ENCODE data around the gene PLPP3.

The PLPP3 gene

DNA sequence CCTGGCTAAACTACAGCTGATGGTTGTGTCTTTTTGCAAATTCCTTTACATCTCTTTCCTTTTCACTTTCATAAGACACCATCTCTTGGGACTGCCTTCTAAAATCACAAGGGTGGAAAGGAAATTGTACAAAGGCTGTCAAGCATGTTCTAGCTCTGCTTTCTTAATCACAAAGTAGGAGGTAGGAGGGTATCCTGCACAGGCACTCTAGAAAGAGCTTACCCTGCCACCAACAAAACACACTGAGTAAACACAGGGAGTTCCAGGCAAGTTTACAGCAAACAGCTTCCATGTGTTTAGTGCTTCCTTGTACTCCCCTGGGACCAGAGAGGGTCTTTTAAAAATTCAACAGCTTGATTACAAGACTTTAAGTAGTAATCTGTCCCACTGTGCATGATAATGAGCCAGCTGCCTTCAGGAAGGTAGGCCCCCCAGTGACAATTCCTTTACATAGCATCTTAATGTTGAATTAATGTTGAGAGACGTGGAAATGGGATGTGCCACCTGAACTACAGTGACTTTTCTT lies 2.4 kb downstream of the PLPP3 start:
- DNase-seq (ENCODE audit: low spot score), result peak; percentile 53

DNA sequence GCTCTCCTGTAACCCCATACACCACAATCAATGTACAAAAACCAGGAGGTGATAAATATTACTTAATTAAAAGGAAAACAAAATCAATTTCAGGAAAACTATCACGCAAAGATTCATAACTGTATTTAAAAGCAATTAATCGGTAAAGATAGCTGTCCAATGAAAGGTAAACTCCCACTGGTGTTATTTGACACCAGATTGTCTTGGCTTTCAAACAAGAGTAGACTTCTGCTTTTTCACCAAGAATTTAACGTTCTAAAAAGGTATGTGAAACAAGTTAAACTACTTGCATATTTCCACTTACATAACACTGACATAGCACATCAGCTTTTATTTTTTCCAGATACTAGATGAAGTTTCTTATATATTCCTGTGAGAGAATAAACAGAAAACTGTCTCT lies 3.5 kb downstream of the PLPP3 start:
- DNase-seq (ENCODE audit: low spot score), result no peak

DNA sequence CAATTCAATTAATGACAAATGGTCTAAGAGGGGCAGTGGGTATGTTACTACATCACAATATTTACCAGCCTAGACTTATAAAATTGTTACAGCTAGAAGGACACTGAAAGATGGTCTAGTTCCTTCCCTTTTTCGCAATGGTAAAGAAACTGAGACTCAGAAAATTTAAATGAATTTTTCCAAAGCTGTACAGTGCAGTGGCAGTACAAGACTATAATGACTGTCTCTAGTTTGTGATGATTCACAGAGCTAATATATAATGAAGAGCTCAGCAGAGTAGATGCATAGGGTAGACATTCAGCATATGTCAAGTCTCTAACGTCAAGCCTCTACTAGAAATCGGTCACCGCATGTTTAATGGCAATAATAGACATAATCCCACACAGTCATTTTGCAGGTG lies 4.6 kb downstream of the PLPP3 start:
- no peak for DNase-seq (ENCODE audit: low spot score)

DNA sequence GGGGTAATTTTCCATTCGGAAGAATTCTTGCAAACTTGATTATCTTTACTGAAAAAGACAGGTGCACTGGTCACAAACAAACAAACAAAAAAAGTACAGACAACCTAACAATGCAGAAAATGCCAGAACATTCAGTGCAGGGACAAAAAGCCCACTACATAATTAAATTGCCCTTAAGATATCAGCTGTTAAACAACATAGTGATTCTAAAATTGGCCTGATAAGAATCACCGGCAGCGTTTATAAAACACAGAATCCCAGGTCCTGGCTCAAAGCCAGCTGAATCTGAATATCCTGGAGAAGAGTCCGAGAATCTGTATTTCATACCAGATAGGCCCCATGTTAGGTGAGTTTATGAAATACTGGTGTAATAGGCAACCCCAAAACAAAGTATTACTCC lies 6.1 kb downstream of the PLPP3 start:
- no peak for DNase-seq (ENCODE audit: low spot score)

DNA sequence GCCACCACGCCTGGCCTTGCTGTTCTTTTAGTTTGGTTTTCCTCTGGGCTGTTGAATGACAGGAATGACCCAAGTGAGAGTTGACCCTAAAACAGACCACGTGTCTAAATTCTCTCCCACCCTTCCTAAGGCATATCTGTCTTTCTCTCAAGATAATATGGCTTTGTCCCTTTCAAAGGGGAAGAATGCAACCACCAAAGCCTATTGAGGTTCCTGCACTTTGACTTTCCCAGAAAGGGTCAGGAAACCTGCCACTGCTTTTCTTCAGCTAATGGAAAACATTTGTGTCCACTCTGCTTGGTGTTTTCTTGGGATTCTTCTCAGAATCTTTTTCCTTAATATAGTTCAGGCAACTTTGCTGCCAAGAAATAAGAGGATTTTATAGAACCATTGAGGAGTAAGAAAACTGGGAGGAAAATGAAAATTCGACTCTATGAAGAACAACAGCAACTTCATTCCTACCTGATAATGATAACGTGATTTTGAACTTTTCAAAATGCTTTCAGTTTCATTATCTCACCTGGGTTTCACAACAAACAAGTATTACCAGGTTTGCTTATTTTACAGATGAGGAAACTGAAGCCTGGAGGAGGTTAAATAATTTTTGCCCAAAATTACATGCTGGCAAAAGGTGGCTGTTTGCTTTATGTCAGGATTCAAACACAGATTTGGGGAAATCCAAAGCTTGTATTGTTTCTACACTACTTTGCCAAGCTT lies 6.9 kb downstream of the PLPP3 start:
- no peak for DNase-seq (ENCODE audit: low spot score)

DNA sequence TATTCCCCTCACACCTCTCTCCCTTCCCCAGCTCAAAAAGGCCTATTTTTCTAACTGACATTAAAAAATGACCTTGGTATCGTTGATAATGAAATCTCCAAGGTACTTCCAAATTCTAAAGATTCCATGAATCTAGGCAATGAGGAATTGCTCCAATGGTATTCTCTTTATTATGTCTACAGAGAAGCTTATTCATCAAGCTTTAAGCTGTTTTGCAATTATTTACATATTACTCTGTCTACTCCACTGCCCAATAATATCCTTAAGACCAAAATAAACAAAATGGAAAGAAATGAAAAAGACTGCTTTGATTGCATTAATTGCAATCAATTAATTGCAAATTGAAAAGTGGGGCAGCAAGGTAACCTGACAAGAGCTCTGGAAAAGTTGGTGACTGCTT lies 7.9 kb downstream of the PLPP3 start:
- no peak for DNase-seq (ENCODE audit: low spot score)

DNA sequence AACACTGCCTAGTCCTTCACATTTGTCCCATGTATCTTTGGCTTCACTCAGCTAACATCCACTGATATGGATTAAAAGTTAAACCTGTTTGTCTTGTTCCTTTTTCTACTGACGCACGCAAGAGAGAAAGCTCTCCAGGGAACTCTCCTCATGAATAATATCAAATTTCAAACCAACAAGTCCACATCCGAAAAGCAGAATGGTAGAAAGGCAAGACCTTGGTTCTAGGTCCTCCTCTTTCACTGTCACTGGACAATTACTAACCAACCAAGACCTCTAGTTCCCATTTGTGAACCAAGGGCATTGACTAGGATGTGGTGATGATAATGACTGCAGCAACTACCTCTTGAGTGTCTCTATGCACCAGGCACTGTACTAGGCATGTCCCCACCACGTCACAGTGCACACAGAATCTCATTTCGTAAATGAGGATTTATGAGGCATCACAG lies 8.4 kb downstream of the PLPP3 start:
- DNase-seq (ENCODE audit: low spot score), result no peak

DNA sequence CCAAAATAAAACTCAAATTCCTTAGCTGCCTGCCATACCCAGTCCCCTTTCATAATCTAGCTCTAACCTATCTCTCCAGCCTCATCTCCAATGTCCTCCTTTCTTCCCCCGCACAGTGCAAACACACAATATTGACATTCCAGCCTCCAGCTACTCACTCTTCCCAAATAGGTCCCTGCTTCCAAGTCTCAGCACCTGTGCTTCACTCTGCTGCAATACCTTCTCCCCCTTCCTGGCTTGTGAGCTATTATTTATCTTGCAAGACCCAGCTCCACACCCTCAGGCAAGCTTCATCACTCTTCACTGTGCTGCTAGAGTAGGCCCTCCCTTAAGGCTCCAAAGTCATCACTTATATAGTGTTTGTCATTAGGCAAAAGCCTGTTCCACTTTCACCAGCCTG lies 9.7 kb downstream of the PLPP3 start:
- DNase-seq (ENCODE audit: low spot score), result no peak

DNA sequence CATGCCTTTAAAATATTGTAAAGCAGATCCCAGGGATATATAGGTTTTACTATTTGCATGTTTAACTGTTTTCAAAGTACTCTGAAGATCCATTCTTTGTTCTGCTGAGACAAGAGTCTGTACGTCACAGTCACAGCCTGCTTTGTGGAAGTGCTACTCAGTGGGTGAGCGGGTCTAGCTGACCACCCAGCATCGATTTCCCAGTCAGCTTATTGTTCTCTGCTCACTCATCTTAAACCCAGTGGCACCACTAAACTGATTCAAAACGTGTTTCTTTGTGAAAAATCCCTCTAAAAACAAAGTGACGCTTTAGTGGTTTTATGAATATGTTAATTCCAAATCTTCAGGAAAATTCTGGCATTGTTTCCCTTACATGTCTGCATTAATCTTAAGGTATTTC lies 12.4 kb downstream of the PLPP3 start:
- no peak for DNase-seq (ENCODE audit: low spot score)

DNA sequence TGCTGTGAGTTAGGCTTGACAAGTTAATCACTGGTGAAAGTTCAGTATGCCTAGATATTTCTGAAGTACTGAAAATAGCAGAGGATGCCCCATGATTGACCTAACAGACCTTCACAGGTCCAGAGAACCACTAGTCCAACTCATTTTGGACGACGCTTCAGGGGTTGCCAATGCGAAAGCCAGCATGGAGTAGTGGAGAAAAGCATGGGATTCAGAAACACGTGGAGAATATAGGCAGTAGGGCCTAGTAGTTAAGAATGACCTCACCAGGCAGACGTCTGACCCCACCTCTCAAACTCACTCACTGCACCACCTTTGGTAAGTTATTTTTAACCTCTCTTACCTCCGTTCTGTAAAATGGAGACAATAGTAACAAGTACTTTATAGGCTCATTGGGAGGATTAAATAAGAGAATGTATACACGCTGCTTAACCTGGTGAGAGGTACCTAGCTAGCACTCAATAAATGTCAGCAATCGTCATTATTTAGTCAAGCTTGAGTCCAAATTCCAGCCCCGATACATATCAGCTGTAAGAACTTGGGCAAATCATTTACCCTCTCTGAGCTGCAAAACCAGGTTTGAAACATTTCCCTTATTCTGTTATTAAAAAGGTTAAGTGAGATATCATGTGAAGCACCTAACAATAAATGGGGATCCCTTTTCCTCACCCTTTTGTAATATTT lies 13.2 kb downstream of the PLPP3 start:
- no peak for DNase-seq (ENCODE audit: low spot score)

DNA sequence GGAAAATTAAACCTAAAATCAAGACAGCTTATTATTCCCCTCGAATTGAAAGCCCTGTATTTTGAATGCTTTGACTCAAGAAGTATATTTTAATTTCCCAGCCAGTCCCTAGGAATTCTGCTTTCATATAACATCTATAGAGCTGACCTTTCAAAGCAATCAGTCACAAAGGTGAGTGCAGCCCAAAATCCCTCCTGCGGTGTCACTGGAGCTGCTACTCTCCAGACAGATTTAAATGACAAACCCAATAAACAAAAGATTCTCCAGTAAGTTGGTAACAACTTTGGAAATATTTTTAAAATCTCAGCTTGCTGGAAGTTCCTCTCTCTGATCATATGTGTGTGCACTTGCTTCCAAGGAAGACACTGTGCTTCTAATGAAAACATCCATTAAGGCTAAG lies 14.7 kb downstream of the PLPP3 start:
- DNase-seq (ENCODE audit: low spot score), result no peak

DNA sequence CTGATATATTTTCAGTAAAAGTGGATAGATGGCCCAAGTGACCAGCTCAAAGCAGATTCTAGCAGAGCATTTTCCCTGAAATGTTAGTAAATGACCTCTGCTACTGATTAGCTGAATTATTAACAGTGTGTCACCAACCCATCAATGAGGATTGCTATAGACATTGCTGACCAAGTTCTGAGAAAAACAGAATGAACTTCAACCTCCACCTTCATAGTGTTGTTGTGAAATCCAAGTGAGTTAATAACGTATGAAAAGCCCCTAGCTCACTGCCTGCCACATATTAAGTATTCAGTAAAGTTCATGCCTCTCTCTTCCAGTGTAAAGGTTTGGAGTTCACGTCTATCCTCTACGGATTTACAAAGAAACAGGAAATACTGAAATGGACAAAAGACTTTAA lies 15.8 kb downstream of the PLPP3 start:
- no peak for DNase-seq (ENCODE audit: low spot score)

DNA sequence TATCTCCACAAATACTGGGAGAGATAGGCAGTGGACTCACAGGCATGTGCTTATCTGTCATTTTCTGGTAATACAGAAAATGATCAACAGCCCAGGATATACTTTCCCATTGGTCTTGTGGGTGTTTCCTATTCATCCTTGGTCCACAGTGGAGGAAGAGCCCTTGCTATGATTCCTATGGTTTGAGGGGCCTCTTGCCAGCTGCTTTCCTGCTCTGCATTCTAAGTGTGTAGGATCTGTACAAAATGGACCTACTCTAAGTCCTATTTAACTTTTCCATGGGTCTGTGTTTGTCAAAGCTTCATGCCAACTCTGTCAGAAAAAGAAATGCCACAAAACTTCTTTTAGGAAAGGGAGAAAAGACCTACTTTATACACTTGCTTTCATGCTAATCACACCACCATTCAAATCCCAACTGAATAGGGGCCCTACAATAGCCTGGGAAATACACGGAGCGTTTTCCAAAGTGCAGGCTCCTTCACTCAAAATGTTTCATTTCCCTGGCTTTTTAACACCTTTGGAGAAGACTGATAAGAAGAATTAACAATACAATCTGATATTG lies 16.4 kb downstream of the PLPP3 start:
- DNase-seq (ENCODE audit: low spot score), result no peak

DNA sequence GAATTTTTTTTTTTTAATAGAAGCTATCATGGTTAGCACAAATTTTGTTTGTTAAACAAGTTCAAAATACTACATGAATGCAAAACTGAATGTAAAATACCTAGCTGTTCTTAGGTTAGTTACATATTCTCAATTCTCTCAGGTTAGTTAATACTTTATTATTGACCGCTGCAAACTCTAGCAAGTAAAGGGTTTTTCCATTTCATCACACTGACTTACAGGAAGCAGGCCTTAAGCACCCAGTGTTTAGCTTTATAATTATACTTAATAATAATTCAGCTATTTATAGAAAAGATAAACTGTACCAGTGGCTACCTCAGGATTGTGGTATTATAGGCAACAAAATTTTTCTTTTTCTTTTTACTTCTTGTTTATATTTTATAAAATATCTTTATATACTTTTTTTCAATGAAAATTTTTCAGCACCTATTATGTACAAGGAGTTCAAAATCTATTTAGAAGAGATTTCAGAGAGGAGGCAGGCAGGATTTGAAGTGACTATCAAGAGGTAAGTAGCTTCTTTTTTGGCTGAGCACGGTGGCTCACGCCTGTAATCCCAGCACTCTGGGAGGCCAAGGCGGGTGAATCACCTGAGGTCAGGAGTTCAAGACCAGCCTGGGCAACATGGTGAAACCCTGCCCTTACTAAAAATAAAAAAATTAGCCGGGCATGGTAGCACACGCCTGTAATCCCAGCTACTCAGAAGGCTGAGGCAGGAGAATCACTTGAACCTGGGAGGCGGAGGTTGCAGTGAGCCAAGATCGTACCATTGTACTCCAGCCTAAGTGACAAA lies 17.9 kb downstream of the PLPP3 start:
- DNase-seq (ENCODE audit: low spot score), result no peak

DNA sequence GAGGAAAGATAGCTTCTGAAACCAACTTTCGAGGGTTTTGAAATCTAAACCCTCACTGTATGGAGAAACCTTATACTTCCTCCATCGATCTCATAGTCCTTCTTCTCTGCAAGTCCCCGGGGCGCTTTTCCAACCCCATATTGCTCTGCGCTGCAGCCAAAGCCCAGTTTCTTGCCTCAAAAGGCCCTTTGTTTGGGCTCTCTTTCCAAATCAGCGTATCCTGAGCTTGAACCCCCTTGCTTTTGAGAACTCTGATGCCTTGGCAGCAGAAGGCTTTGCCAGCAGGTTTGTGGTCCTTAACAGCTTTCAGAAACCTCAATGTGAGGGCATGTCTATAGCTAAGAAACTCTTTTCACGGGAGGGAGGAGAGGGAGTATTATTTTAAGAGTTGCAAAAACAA lies 21.6 kb downstream of the PLPP3 start:
- DNase-seq (ENCODE audit: low spot score), result no peak

DNA sequence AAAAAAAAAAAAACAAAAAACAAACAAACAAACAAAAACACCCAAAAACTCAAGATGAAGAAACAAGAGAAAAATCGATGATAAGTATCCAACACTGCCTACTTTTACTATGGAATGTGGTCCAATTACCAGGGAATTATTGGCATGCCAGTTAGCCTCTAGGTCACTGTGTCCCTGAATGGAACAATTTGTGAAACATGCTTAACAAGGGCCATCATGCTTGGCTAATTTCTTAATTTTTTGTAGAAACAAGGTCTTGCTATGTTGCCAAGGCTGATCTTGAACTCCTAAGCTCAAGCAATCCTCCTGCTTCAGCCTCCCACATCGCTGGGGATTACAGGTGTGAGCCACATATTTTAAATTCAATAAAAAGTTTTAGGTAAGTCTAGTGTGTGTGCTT lies 23.9 kb downstream of the PLPP3 start:
- DNase-seq (ENCODE audit: low spot score), result no peak

DNA sequence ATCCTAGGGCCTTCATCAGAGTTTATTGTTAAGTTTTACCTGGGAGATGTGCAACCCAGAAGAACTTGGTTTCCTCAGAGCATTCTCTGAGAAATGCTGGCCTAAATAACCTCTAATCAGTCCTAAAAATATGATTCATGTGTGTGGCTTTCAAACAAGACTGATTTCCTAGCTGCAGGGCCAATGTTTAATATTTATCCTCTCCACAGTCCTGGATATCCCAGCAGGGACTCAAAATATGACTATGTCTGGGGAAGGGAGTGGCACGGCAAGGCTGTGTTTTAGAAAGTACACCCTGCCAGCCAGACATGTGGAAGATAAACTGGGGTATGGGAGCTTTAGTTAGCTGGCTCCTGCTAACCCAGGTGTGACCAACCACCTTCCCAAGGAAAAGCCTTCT lies 26.3 kb downstream of the PLPP3 start:
- no peak for DNase-seq (ENCODE audit: low spot score)

DNA sequence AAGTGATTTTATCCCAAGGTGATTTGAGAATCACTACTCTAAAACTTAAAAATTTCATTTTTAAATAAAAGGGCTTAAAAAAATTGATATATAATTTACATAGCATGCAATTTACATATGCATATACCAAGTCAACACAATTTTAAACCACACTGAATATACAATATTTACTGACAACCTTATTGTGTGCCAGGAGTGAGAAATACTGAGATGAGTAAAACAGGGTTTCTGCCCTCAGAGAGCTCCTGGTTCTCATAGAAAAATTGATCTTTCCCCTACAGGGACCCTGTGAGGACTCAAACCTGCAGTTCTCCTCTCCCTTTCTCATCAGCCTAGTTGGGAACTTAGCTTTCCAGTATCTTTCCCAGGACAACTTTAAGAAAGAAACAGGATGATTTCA lies 27.0 kb downstream of the PLPP3 start:
- DNase-seq (ENCODE audit: low spot score), result no peak

DNA sequence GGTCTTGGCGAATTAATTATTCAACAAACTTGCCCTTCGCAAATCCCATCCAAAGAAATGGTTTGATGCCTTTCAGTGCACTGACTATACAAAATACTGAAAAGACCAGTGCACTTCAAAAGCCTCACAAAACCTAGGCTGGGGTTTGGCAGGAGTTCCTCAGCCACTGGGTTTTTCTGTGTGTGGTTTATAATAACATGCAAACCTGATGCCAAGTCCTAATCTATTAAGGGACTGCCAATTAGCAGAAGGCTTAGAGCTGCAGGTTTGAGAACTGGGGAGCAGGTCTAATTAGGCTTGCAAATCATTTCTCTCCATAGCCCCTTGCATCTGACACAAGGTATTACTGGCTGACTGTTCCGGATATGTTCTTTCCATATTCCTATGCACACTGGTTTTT lies 27.7 kb downstream of the PLPP3 start:
- DNase-seq (ENCODE audit: low spot score), result no peak

DNA sequence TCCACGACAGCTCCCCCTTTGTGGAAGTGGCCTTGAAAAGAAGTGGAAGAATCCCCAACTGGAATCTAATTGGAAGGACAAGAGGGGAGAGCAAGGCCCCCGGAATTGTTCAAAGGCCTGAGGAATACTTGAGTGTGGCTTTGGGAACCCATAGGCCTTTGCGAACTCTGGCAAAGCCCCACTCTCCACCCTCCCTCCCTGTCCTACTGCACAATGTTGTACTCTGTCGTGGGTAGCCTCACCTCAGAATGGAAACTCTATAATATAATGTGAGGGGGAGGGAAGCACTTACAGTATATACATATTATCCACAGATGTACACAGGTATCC lies 28.5 kb downstream of the PLPP3 start:
- no peak for DNase-seq (ENCODE audit: low spot score)

DNA sequence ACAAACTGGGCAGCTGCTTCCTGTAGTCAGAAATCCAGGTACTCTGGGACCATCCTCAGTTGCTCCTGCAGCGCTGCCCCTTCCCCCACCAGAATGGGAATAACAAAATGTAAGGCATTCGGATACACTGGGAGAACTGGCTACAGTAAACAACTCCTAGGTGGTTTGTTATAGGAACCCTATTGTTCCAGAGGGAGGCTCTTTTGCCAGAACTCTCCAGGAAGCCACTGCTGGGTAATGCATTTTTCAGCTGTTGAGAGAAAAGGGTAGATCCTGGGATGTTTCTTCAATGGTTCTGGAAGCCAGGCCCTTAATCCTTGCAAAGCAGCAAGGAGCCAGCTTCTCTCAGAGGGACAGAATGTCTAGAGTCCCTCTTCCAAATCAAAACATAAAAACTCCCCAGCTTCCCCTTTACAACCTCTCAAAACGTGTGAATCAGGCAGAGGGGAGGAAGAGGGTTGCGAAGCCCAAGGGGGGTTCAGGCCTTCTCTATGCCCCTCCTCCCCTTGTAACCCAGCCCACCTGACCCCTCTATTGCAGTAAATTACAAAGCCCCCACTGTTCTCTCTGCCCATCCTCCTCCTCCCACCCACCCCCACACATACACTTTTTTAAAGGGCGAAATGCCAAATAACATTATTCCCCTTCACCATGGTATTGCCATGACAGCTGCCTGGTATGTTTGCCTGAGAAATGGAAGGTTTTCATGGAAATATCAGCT lies 29.1 kb downstream of the PLPP3 start:
- no peak for DNase-seq (ENCODE audit: low spot score)

DNA sequence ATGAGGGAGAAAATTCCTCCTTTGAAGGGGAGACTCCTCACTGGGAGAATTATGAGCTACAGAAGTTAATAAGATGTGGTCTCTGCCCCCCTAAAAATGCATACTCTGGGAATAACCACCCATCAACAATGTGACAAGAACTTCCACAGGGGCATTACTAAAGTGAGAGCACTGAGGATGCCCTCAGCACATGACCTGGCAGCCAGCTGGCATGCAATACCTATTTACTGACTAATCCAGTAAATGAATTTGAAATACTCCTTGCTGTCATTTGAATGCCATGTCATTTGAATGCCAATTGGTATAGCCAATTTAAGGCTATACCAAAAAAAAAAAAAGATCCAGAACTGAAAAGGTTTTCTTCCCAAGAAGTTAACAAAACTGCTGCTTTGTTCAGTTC lies 30.8 kb downstream of the PLPP3 start:
- DNase-seq (ENCODE audit: low spot score), result no peak
